Neutrophil (primary cell): ENCODE measurements around the gene PITHD1.
A peak's percentile ranks its signal among the peaks of the same experiment; 100 is the strongest.
"Not testable (repeated sequence)": the region's sequence is repeated elsewhere in the genome, so short reads cannot be mapped to it uniquely, and the experiment has no call there.

Experiments used
- H3K27ac ChIP-seq: fragments of 200-600 bp; sonication (generic); 2 replicates; pipeline ENCODE4 v1.5.1; 2016; ENCODE audit warnings: mild to moderate bottlenecking, moderate library complexity
- H3K27me3 ChIP-seq: fragments of 200-600 bp; sonication (generic); 2 replicates; pipeline ENCODE4 v1.6.0; 2016; ENCODE audit warnings: mild to moderate bottlenecking
- H3K36me3 ChIP-seq: fragments of 200-600 bp; sonication (generic); 2 replicates; pipeline ENCODE4 v1.5.1; 2017
- H3K4me1 ChIP-seq, 2 experiments: fragments of 200-600 bp in 1 of 2; sonication (generic) in 1 of 2; 1 replicate in 1 of 2; 2 replicates in 1 of 2; pipeline versions ENCODE4 v1.5.1 to v1.6.1; 2013 to 2016; ENCODE audit warnings: low read depth in 1 of 2, low read length in 1 of 2, mild to moderate bottlenecking in 1 of 2, moderate library complexity in 1 of 2; ENCODE audit not compliant: control insufficient read depth in 1 of 2, insufficient read depth in 1 of 2
- H3K4me3 ChIP-seq, 2 experiments: fragments of 200-600 bp in 1 of 2; sonication (generic) in 1 of 2; 1 replicate in 1 of 2; 2 replicates in 1 of 2; pipeline ENCODE4 v1.5.1; 2013 to 2016; ENCODE audit warnings: low read depth in 1 of 2, low read length in 1 of 2, mild to moderate bottlenecking in 1 of 2, moderate library complexity in 1 of 2
- H3K9me3 ChIP-seq: fragments of 200-600 bp; sonication (generic); 2 replicates; pipeline ENCODE4 v1.5.1; 2016
- CTCF ChIP-seq: fragments of 200-600 bp; sonication (generic); IDR thresholded peaks from 2 replicates; pipeline ENCODE4 v1.5.1; 2016; ENCODE audit warnings: antibody characterized with exemption

The PITHD1 gene

GRCh38 chr1:23817633-23818032 is 39.4 kb downstream of the PITHD1 start:
- H3K27me3 ChIP-seq = no peaks in the 10 kb centered on the region
- no peaks in the 10 kb centered on the region for H3K4me1 ChIP-seq
- no peak overlapping the region for H3K27ac ChIP-seq
- peaks cover 61% of the 10 kb centered on the region for H3K36me3 ChIP-seq
- TF ChIP-seq CTCF = no peak
- H3K9me3 ChIP-seq = no peaks in the 10 kb centered on the region
- H3K4me3 ChIP-seq = no peak overlapping the region

- Histone ChIP-seq H3K4me1 (peaks cover 10 to 18% of the 10 kb centered on the region in 2 experiments), H3K27me3 (no peaks in the 10 kb centered on the region), H3K4me3 (no peak overlapping the region), H3K27ac (no peak overlapping the region), H3K36me3 (peaks cover 13% of the 10 kb centered on the region), H3K9me3 (no peaks in the 10 kb centered on the region)
- TF ChIP-seq CTCF = no peak
Measured at GRCh38 chr1:23823767-23824166, 45.5 kb downstream of the PITHD1 start.

- H3K4me3 ChIP-seq = peak overlapping the region; percentile 80 to 94
- TF ChIP-seq CTCF = no peak
- H3K27ac ChIP-seq = peak overlapping the region; percentile 83
- no peaks in the 10 kb centered on the region for H3K9me3 ChIP-seq
- H3K36me3 ChIP-seq = peaks cover 7% of the 10 kb centered on the region
- H3K27me3 ChIP-seq = no peaks in the 10 kb centered on the region
- peaks cover 10 to 18% of the 10 kb centered on the region in 2 experiments for H3K4me1 ChIP-seq
Measured at GRCh38 chr1:23824711-23825075, 46.5 kb downstream of the PITHD1 start.

- H3K36me3 ChIP-seq = peaks cover 2% of the 10 kb centered on the region
- no peak for TF ChIP-seq CTCF
- H3K4me1 ChIP-seq = peaks cover 10 to 18% of the 10 kb centered on the region in 2 experiments
- peak within 1 kb of the TSS; percentile 83 for H3K27ac ChIP-seq
- peak within 1 kb of the TSS; percentile 80 to 94 for H3K4me3 ChIP-seq
- H3K9me3 ChIP-seq = no peaks in the 10 kb centered on the region
- no peaks in the 10 kb centered on the region for H3K27me3 ChIP-seq
Measured at GRCh38 chr1:23825076-23825761, 47.0 kb downstream of the PITHD1 start, which contains the start of gene HMGCL. HMGCL (minus strand) TSS chr1:23825429; CDS start chr1:23825415, 14 bp downstream.

GRCh38 chr1:23825762-23826522 is 47.7 kb downstream of the PITHD1 start:
- Histone ChIP-seq H3K27me3 (no peaks in the 10 kb centered on the region), H3K4me3 (peak overlapping the region; percentile 80 to 94), H3K27ac (no peak overlapping the region), H3K36me3 (no peaks in the 10 kb centered on the region), H3K9me3 (no peaks in the 10 kb centered on the region), H3K4me1 (peaks cover 10 to 18% of the 10 kb centered on the region in 2 experiments)
- TF ChIP-seq CTCF = no peak

- H3K4me3 ChIP-seq, H3K36me3 ChIP-seq, H3K27me3 ChIP-seq, H3K27ac ChIP-seq, H3K9me3 ChIP-seq: not testable (repeated sequence)
- peaks cover 10 to 18% of the 10 kb centered on the region in 2 experiments for H3K4me1 ChIP-seq
Measured at GRCh38 chr1:23826590-23826989, 48.4 kb downstream of the PITHD1 start.
